Fibroblast of skin of abdomen (primary cell): ENCODE data around the gene XPO6.

Source experiments
- DNase-seq: peaks from one replicate; pipeline ENCODE4 v3.0.0-alpha.2; 2013

The XPO6 gene

DNA sequence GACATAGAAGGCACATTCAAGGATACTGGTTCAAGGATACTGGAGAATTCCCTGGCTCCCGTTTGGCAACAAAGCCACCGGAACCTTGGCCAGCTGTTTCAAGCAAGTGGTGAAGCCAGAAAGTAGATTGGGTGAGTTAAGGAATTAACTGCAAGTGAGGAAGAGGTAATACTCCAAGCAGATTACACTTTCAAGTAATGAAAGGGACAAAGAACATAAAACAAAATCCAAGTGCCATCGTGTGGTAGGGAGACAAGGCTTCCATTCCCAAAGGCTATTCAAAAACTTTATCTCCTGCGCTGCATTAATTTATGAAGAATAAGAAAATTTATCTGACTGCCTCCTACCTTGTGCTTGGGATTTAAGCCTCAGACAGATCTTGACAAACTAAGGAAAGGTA lies 27.8 kb downstream of the XPO6 start:
- no peak for DNase-seq

DNA sequence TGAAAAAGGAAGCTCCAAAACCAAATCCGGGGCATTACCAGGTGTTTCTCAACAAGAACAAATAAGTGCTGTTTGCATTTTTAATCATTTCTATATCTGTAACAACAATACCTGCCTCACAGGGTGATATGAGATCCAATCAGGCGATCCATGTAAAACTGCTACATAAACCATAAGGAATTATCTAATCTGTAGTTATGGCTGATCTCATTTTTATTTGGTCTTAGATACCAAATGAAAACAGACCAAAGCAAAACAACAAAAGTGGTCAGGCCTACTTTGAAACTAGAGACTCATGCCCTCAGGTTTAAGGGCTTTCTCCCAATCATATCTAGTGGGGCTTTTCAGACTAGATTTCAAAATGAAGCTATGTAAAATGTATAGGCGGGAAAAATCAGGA lies 28.3 kb downstream of the XPO6 start:
- no peak for DNase-seq

DNA sequence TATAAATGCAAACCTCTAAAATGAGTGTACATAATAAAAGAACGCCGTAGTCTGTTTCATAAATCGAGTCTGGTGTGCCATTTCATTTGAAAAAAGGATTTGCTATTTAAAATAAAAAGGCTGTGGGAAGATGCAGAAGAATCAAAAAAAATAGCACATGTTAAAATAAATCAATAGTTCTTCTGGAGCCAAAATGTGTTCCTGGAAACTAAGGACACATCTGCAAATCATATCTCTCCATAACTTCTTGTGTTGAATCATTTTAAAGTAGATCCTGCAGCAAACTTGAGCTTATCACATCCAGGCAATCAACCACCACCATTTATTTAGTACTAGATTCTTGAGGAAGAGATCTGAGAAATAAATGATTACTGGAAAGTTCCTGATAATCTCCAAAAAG lies 29.0 kb downstream of the XPO6 start:
- DNase-seq: no peak

DNA sequence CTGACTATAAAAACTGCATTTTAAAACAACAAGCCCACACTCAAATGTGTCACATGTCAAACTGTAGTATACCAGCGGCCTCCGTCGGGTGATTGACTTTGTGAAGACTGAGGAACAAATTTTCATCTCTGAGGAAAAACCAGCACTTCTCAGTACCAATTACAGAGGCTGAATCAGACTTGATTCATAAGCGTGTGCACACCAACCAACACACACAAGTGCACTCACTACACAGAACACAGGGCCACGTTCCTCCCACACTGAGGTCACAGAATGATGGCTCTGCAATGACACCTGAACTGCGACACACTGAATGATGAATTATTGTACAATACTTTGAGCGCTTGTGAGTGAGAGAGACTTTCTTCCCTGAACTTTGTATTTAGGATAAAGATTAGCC lies 29.6 kb downstream of the XPO6 start:
- no peak for DNase-seq

GRCh38 chr16:28181515-28181914 lies 30.2 kb downstream of the XPO6 start:
- DNase-seq: peak; percentile 96

- DNase-seq: peak; percentile 64
Measured at GRCh38 chr16:28180655-28181460, 30.9 kb downstream of the XPO6 start.

DNA sequence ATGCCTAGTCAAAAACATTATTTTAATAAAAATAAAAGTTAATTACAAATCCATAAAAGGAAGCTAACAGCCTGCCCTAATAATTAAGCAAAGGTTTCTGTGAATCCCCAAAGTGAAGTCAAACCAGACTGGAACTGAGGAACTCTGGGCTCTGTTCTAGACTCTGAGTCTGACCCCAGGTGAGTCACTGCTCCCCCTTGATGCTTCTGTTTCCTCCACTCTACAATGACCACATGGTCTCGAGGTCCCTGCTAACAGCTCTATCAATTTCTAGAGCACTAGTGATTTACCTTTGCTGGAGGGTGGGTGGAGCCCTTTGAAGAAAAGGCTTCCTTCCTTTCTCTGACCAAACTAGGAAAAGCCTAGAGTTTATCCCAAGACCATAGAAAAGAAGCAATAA lies 32.4 kb downstream of the XPO6 start:
- DNase-seq: no peak

- no peak for DNase-seq
Measured at GRCh38 chr16:28175715-28176114, 36.0 kb downstream of the XPO6 start.

DNA sequence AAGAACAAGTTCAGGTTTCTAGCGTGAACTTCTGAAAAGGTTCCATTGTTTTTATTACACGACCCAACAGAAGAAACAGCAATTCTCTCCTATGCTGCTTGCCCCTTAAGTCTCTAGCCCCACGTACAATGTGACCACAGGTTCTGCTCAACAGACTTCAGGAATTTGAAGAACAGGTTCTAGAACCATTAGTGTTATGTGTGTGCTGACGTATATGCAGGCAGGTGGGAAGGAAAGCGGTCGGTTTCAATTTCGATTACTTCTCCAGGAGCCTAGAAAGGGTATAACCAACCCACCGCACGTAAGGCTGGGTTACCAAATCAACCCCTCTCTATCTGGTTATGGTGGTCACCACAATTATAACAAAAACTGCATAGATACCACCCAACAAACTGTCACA lies 39.4 kb downstream of the XPO6 start:
- no peak for DNase-seq

DNA sequence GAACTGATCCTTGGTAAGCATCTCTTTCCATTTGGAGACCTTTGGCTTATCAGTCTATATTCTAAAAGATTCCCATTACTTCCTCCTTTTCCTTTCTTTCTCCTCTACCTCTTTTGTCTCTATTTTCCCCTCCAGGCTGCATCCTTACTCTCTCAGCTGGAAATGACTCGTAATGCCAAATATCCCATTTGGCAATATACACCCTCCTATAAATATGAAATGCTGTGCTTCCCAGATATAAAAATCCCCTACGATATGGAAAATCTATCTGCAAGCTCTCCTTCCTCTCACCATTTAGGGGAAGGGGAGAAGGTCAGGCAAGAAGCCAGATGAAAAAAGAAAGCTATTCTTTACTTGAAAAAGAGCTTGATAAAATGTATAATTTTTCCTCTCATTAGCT lies 39.9 kb downstream of the XPO6 start:
- no peak for DNase-seq

- DNase-seq: no peak
Measured at GRCh38 chr16:28168991-28169554, 42.7 kb downstream of the XPO6 start.

- no peak for DNase-seq
Measured at GRCh38 chr16:28167730-28168129, 44.0 kb downstream of the XPO6 start.

DNA sequence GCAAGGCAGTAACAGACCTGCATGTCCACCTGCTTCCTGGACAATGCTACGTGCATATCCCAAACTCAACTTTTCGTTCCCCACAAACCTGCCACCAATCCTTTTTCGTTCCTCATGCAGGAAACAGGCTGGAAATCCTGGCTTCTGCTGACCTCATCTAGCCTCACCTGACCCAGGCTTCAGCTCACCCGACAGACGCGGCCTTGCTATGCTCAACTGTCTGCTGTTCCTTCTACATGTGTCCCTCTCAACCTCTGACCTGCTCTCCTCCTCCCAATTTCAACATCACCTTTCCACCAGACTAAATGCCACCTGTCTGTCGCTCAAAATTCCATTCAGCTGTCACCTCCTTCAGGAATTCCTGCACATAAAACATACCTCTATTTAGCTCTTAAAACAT lies 44.5 kb downstream of the XPO6 start:
- no peak for DNase-seq

- DNase-seq: peak; percentile 29
Measured at GRCh38 chr16:28166394-28167208, 45.2 kb downstream of the XPO6 start.

- DNase-seq: no peak
Measured at GRCh38 chr16:28165598-28165997, 46.2 kb downstream of the XPO6 start.

GRCh38 chr16:28164140-28164539 lies 47.6 kb downstream of the XPO6 start:
- DNase-seq: peak; percentile 65

GRCh38 chr16:28163699-28164098 lies 48.1 kb downstream of the XPO6 start:
- DNase-seq: no peak

- DNase-seq: no peak
Measured at GRCh38 chr16:28162326-28162877, 49.4 kb downstream of the XPO6 start.

DNA sequence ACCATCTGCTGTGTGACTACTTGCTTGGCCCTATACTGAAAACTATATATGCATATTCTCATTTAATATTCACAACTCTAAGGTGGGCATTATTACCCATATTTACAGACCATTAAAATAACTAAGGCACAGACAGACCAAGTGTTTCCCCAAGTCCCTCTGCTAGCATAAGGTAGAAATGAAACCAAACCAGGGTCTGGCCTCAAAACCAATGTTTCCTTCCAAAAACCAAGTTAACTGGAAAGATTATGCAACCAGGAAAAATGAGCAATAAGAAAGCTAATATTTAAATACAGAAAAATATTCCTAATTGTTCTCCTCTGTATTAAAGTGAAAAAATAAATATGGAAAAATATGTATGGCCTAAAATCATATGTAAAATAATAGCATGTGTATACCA lies 50.1 kb downstream of the XPO6 start:
- DNase-seq: no peak

GRCh38 chr16:28158136-28158535 lies 53.6 kb downstream of the XPO6 start:
- peak; percentile 35 for DNase-seq

DNA sequence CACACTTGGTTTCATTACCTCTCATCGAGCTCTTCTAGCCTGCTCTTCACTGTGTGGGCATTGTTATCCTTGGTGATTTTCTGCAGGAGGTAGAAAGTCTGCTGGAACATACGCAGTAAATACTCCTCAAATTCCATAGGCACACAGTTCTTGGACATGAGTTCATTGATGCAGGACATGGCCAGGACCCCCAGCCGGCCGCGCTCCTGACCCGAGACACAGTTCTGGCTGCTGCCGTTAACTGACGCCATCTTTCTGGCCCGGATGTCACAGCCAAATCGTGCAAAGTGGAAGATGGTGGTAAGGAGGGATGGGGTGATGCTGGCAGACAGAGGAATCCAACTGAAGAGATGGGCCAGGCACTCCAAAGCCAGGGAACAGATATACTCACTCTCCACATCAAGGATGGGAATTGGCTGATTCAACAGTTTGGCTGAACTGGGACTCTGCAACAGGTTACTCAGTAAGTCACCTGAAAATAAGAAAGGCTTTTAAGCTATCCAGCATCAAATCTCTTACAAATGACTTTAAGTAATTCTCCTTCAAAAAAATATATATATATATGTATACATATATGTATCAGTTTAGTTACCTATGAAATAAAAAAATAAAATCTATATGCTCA lies 55.6 kb downstream of the XPO6 start:
- no peak for DNase-seq

GRCh38 chr16:28155293-28155692 lies 56.5 kb downstream of the XPO6 start:
- DNase-seq: no peak

DNA sequence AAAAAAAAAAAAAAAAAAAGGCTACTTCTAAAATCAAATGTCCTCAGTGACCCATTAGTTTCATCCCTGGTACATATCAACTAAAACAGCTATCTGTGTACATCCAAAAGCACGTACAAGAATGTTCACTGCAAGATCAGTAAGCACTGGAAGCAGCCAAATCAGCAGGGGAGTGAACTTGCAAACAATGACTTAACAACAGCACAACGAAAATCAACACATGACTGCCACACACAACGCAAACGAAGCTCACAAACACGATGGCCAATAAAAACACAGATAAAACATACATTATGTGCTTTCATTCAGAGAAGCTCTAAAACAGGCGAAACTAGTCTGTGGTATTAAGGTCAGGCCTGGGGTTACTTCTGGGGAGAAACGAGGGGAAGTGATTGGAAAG lies 60.6 kb downstream of the XPO6 start:
- DNase-seq: no peak
